Measurements from ENCODE around the gene EI24. TPM values are rescaled to one million over a fixed set of nuclear protein-coding genes. Genes with fewer than 3 reads are reported as not detected.
A peak's percentile ranks its signal among the peaks of the same experiment; 100 is the strongest.

EI24 gene
- total and polyA plus RNA-seq, 9 of the 15 experiments (the other 6 are each of a cell fraction or from before 2014, with no cell fraction given), result 50.4 to 260 (median 168) TPM

GRCh38 chr11:125586623-125587022 lies 17.3 kb downstream of the EI24 start:
- POLR2A ChIA-PET, result interaction anchor here (0.6 to 3.4 kb wide), 3 partner anchors 12 to 55 kb away, joined by 3 to 15 read pairs (median 4); partner anchors contain the start of gene EI24
- H3K79me2 ChIP-seq (ENCODE audit: control insufficient read depth, insufficient read depth, low read length), result peaks cover 4% of the 10 kb centered on the region
- WGBS (ENCODE audit: insufficient coverage, low coverage, missing lambda C conversion rate), result 67% methylated on average over 3 of the region's 3 CpGs

GRCh38 chr11:125587480-125587879 lies 18.2 kb downstream of the EI24 start:
- no TSS peak for BruUV-seq (replicated peaks)
- intact Hi-C loops (cut with micrococcal nuclease), result no loop called here
- CTCF ChIA-PET (ENCODE audit: low intra/inter-chr PET ratio), result no interaction called here
- TF ChIP-seq ZNF316 (IDR thresholded peaks at IDR 0.05) (peak; percentile 99), C11orf30 (IDR thresholded peaks at IDR 0.05; ENCODE audit: low read depth) (peak; percentile 97), MNT (conservative IDR thresholded peaks at IDR 0.05) (no peak), SOX6 (IDR thresholded peaks at IDR 0.05) (0 out of 2 replicates have a peak, but pooled peaks have one; percentile 20), ZNF384 (IDR thresholded peaks at IDR 0.05; ENCODE audit: low read depth, low read length) (no peak), PATZ1 (CRISPR knock-in tag; IDR thresholded peaks at IDR 0.05; ENCODE audit: borderline replicate concordance) (no peak)

More at GRCh38 chr11:125586623-125587022, 17.3 kb downstream of the EI24 start:
- no TSS peak for BruUV-seq (replicated peaks)
- no peaks in the 10 kb centered on the region for H3K9me3 ChIP-seq (replicated peaks; ENCODE audit: control insufficient read depth, insufficient read depth, low read depth, low read length)
- H3K36me3 ChIP-seq (ENCODE audit: control insufficient read depth, insufficient read depth, low read length), result peaks cover 29% of the 10 kb centered on the region; the same call in 2 of the 3 replicates
- H3K4me3 ChIP-seq, result no peak overlapping the region
- ATAC-seq, result no peak
- no peak for DNase-seq (ENCODE audit: extremely low read depth in 1 of 4, low spot score in 3 of 4)
- in situ Hi-C loops (cut with MboI), result no loop called here
- peaks cover 10 to 19% of the 10 kb centered on the region in 2 experiments for H3K4me1 ChIP-seq (replicated peaks in 1 of 2; ENCODE audit: control insufficient read depth in 2 of 2, insufficient read depth in 2 of 2, low read length in 2 of 2)
- no peak overlapping the region for H2AFZ ChIP-seq (ENCODE audit: low read depth, low read length)
- CTCF ChIA-PET (ENCODE audit: low intra/inter-chr PET ratio), result no interaction called here
- TF ChIP-seq, protein P1, sequence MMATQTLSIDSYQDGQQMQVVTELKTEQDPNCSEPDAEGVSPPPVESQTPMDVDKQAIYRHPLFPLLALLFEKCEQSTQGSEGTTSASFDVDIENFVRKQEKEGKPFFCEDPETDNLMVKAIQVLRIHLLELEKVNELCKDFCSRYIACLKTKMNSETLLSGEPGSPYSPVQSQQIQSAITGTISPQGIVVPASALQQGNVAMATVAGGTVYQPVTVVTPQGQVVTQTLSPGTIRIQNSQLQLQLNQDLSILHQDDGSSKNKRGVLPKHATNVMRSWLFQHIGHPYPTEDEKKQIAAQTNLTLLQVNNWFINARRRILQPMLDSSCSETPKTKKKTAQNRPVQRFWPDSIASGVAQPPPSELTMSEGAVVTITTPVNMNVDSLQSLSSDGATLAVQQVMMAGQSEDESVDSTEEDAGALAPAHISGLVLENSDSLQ (IDR thresholded peaks at IDR 0.05), result no peak
- TF ChIP-seq SP1 (CRISPR knock-in tag; IDR thresholded peaks at IDR 0.05) (no peak), ZNF143 (CRISPR knock-in tag; IDR thresholded peaks at IDR 0.05) (no peak), SIRT6 (IDR thresholded peaks at IDR 0.05; ENCODE audit: low read depth, low read length) (no peak), ZNF239 (CRISPR knock-in tag; IDR thresholded peaks at IDR 0.05) (no peak)
- intact Hi-C loops (cut with micrococcal nuclease), result no loop called here
- H3K27ac ChIP-seq (ENCODE audit: extremely low read depth, low read depth, low read length), result no peak overlapping the region
- H3K9ac ChIP-seq (ENCODE audit: insufficient read depth in 1 of 2, low read depth in 2 of 2, low read length in 2 of 2), result no peak overlapping the region
- no peak overlapping the region for H3K4me2 ChIP-seq (ENCODE audit: insufficient read depth, low read length)
- no peaks in the 10 kb centered on the region for H3K27me3 ChIP-seq (ENCODE audit: control insufficient read depth in 2 of 2, insufficient read depth in 2 of 2, low read length in 2 of 2)
- FAIRE-seq, result no peak
- no peaks in the 10 kb centered on the region for H3K9me1 ChIP-seq (ENCODE audit: control insufficient read depth, insufficient read depth, low read length)
- H4K20me1 ChIP-seq (replicated peaks; ENCODE audit: control insufficient read depth, insufficient read depth, low read length), result no peaks in the 10 kb centered on the region

More at GRCh38 chr11:125587480-125587879, 18.2 kb downstream of the EI24 start:
- H3K27me3 ChIP-seq (ENCODE audit: control insufficient read depth in 2 of 2, insufficient read depth in 2 of 2, low read length in 2 of 2), result no peaks in the 10 kb centered on the region
- H3K4me1 ChIP-seq (replicated peaks in 1 of 2; ENCODE audit: control insufficient read depth in 2 of 2, insufficient read depth in 2 of 2, low read length in 2 of 2), result peaks cover 14 to 19% of the 10 kb centered on the region in 2 experiments
- H3K4me3 ChIP-seq, result no peak overlapping the region
- no peak; the same call in 2 of the 3 replicates for ATAC-seq
- H4K20me1 ChIP-seq (replicated peaks; ENCODE audit: control insufficient read depth, insufficient read depth, low read length), result no peaks in the 10 kb centered on the region
- H3K9me3 ChIP-seq (replicated peaks; ENCODE audit: control insufficient read depth, insufficient read depth, low read depth, low read length), result no peaks in the 10 kb centered on the region
- H3K9me1 ChIP-seq (ENCODE audit: control insufficient read depth, insufficient read depth, low read length), result no peaks in the 10 kb centered on the region
- WGBS (ENCODE audit: insufficient coverage, low coverage, missing lambda C conversion rate), result 40% methylated on average over 1 of the region's 1 CpG
- peak in 2 of 4 experiments; percentile 37 to 43 for DNase-seq (ENCODE audit: extremely low read depth in 1 of 4, low spot score in 3 of 4)
- peak; percentile 65 for FAIRE-seq
- in situ Hi-C loops (cut with MboI), result no loop called here
- peak overlapping the region; percentile 29; the same call in 1 of the 2 replicates for H3K4me2 ChIP-seq (ENCODE audit: insufficient read depth, low read length)
- H2AFZ ChIP-seq (ENCODE audit: low read depth, low read length), result peak overlapping the region; percentile 76; the same call in 1 of the 2 replicates
- H3K9ac ChIP-seq (ENCODE audit: insufficient read depth in 1 of 2, low read depth in 2 of 2, low read length in 2 of 2), result 0 out of 4 replicates have a peak overlapping the region, but pooled peaks of 1 of the 2 experiments have one; percentile 28
- POLR2A ChIA-PET, result interaction anchor here (0.7 to 3.4 kb wide), 3 partner anchors 9 to 34 kb away, joined by 3 to 15 read pairs (median 3); partner anchors contain the start of gene EI24
- H3K36me3 ChIP-seq (ENCODE audit: control insufficient read depth, insufficient read depth, low read length), result peaks cover 21% of the 10 kb centered on the region; the same call in 2 of the 3 replicates
- H3K79me2 ChIP-seq (ENCODE audit: control insufficient read depth, insufficient read depth, low read length), result peaks cover 10% of the 10 kb centered on the region
- no peak overlapping the region; the same call in 2 of the 3 replicates for H3K27ac ChIP-seq (ENCODE audit: extremely low read depth, low read depth, low read length)
